Activated effector memory CD4-positive, alpha-beta T cell treated with Interleukin-2 at 50 U/mL for 16 hours (primary cell): ENCODE results near the gene LRCH4.

Experiments
- DNase-seq: peaks from one replicate; pipeline ENCODE4 v3.0.0-alpha.2; 2020

LRCH4 gene, protein sequence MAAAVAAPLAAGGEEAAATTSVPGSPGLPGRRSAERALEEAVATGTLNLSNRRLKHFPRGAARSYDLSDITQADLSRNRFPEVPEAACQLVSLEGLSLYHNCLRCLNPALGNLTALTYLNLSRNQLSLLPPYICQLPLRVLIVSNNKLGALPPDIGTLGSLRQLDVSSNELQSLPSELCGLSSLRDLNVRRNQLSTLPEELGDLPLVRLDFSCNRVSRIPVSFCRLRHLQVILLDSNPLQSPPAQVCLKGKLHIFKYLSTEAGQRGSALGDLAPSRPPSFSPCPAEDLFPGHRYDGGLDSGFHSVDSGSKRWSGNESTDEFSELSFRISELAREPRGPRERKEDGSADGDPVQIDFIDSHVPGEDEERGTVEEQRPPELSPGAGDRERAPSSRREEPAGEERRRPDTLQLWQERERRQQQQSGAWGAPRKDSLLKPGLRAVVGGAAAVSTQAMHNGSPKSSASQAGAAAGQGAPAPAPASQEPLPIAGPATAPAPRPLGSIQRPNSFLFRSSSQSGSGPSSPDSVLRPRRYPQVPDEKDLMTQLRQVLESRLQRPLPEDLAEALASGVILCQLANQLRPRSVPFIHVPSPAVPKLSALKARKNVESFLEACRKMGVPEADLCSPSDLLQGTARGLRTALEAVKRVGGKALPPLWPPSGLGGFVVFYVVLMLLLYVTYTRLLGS

DNA sequence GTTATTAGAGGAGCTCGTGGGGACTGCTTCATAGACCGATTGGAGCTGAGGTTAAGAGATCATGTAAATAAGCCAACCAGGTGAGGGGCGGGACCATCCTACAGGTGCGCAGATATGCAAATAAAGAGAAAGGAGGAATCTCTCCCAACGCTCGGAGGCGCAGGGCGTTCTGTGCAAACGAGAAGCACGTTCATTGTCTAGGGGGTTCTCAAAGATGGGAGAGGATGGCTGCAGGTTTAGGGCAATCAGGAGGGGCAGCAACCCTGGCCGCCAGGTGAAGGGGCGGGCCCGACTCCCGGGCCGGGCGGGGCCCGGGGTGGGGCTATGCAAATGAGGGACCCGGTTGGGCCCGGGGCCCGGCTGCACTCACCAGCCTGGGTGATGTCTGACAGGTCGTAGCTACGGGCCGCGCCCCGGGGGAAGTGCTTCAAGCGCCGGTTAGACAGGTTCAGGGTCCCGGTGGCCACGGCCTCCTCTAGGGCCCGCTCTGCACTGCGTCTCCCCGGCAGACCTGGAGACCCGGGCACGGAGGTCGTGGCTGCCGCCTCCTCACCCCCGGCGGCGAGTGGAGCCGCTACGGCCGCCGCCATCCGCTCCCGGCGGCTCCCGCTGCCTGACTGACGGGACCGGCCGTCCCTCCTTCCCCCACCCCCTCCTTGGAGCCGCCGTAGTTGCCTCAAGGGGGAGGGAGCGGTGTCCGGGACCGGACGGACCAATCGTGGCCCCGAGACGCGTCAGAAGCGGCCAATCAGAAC lies at the start of gene LRCH4:
Gene LRCH4 (minus strand): TSS at position 619 of the 755 bp plus-strand sequence. CDS start 29 bp downstream, at position 590.
- DNase-seq = peak; percentile 55

GRCh38 chr7:100632951-100633717 lies 47.2 kb upstream of the LRCH4 start:
- peak; percentile 53 for DNase-seq

DNA sequence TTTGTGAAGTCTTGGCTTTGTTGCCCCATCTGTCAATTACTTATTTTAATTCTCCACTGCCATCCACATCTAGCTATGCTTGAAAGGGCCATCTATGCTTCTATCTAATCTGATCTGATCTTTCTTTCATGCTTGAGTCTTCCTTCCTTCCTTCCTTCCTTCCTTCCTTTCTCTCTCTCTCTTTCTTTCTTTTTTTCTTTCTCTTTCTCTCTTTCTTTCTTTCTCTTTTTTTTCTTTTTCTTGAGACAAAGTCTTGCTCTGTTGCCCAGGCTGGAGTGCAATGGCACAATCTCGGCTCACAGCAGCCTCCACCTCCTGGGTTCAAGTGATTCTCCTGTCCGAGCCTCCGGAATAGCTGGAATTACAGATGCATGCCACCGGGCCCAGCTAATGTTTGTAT lies 44.1 kb upstream of the LRCH4 start:
- no peak for DNase-seq

DNA sequence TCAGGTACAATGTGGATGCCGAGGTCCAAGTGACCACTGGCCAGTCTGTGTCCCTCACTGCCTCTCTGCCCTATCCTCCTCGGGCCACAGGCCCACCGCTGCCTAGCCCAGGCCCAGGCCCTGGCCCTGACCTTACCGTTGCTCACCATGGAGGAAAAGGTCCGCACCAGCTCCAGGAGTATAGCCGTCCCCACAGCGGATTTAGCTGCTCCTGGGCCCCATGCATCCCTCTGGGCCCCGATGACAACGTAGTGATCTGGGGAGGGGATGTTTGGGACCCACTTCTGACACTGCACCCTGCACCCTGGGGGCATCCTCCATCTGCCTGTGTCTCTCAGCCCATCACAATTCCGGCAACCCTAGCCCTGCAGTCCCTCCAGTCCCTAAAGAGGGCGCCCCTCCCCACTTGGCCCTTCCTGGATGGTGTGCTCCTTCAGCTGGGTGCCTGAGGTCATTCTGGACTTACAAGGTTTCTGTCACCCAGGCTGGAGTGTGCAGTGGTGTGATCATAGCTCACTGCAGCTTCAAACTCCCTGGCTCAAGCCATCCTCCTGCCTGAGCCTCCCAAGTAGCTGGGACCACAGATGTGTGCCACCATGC lies 43.3 kb upstream of the LRCH4 start:
- DNase-seq = no peak

- no peak for DNase-seq
Observed at GRCh38 chr7:100627238-100627549, 41.3 kb upstream of the LRCH4 start.

GRCh38 chr7:100626530-100627237 lies 40.8 kb upstream of the LRCH4 start:
- peak; percentile 89 for DNase-seq

- no peak for DNase-seq
Observed at GRCh38 chr7:100626055-100626454, 40.1 kb upstream of the LRCH4 start.

DNA sequence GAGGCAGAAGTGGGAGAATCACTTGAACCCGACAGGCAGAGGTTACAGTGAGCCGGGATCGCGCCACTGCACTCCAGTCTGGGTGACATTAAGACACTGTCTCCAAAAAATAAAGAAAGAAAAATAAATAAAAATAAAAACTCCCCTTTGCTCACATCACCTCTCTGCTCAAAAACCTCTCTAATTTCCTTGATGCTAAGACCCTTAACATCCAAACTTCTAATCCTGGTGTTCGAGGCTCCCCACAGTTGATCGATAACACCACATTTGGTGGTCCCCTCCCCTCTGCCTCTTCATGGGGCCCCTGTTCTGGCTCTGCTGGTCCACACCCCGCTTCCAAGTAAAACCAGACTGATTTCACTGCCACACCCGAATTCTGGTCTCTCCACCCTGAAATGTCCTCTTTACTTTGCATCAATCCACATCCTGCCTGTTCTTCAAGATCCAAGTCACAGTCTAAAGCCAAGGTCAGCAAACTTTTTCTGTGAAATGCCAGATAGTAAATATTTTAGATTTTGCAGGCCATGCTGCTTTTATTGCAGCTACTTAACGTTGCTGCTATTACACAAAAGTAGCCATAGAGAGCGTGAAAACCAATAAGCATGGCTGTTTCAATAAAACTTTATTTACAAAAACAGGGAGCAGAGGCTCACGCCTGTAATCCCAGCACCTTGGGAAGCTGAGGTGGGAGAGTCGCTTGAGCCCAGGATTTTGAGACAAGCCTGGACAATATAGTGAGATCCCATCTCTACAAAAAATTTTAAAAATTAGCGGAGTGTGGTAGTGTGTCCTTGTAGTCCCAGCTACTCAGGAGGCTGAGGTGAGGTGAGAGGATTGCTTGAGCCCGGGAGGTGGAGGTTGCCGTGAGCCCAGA lies 38.3 kb upstream of the LRCH4 start:
- no peak for DNase-seq

GRCh38 chr7:100621554-100621953 lies 35.6 kb upstream of the LRCH4 start:
- DNase-seq = no peak

- DNase-seq = no peak
Observed at GRCh38 chr7:100620804-100621203, 34.9 kb upstream of the LRCH4 start.

DNA sequence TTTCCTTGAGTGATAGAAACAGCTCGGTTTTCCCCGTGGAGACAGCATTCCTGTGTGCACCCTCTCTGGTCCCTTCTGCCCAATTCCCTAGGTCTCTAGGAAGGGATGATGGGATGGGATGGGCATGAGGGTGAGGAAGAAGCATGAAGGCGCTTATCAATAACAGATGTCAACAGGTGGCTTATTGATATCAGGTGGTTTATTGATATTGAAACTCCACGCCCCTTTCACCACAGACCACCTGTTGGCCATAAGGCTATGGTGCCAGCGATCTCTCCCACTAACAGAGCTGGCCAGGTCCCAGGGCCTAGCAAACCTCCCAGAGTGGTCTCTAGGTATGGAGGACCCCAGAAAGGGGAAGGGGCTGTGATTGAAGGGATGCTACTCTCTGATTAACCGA lies 34.3 kb upstream of the LRCH4 start:
- no peak for DNase-seq

- no peak for DNase-seq
Observed at GRCh38 chr7:100614308-100614861, 28.5 kb upstream of the LRCH4 start.

GRCh38 chr7:100613412-100614175 lies 27.7 kb upstream of the LRCH4 start:
- DNase-seq = no peak

DNA sequence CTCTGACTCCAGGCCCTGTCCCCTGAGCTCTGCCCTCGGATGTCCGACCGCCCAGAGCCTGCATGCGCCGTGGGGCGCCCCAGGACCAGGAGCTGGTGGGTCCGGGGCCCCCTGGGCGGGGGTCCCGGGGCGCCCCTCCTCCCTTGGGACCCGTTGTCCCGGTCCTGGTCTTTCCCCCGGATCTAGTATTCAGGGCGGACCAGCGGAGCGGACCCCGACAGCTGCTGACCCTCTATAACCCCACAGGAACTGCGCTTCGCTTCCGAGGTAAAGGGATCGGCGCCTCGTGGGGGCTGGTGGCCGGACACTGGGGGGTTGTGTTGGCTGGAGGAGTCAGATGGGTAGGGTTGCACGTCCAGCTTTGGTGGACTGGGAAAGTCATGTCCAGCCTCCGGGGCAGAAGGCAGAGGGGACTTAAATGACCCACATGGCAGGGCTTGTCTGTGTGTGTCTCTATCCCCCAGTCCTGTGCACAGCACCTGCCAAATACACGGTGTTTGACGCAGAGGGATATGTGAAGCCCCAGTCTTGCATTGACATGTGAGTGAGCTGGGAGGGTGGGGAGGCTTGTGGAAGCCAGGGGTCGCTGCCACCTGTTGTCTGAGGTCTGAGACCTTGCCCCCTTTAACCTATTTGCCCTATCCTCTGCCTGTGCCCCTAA lies 26.9 kb upstream of the LRCH4 start:
- peak; percentile 7 for DNase-seq

GRCh38 chr7:100611983-100612729 lies 26.2 kb upstream of the LRCH4 start, which contains the start of gene MOSPD3:
TSS of gene MOSPD3 (plus strand) at chr7:100612540. CDS start at chr7:100612792, 252 bp downstream.
- peak; percentile 98 for DNase-seq

DNA sequence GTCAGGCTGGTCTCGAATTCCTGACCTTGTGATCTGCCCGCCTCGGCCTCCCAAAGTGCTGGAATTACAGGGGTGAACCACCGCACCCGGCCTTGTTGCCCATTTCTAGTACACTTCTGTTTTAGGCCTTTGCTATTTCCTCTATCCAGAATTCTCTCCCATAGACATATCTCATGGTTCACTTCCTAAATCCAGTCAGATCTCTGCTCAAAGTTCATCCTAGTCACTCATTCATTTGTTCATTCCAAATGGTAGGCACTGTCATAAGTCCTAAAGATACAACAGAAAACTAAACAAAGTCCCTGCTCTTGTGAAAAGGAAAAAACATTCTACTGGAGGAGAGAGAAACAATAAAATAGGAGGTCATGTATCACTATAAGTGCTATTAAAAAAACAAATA lies 24.0 kb upstream of the LRCH4 start:
- no peak for DNase-seq

DNA sequence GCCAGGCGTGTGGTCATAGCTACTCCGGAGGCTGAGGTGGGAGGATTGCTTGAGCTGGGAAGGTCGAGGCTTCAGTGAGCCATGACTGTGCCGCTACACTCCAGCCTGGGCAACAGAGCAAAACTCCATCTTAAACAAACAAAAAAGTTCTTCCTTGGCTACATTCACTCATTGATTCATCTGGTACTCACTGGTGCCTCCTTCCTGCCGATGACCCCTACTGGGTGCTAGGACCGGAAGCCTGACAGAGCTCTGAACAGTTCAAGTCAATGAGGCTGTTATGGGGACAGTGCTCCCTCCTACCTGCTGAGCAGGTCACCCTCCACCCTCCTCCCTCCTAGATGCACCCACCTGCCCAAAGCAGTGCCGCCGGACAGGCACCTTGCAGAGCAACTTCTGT lies 21.2 kb upstream of the LRCH4 start:
- DNase-seq = no peak

- DNase-seq = no peak
Observed at GRCh38 chr7:100606313-100606712, 20.4 kb upstream of the LRCH4 start.
